Skeletal muscle cell (primary cell): ENCODE measurements around the gene KIF2A.

ENCODE experiments used
- DNase-seq: peaks from one replicate; pipeline ENCODE4 v3.0.0-alpha.2; 2010; ENCODE audit warnings: low read depth
- H3K4me3 ChIP-seq: 2 replicates; pipeline ENCODE4 v1.5.1; 2011; ENCODE audit warnings: low read depth, mild to moderate bottlenecking, control low read depth, low read length, moderate library complexity

Gene KIF2A

GRCh38 chr5:62326302-62326701 lies 20.3 kb downstream of the KIF2A start:
- no peak for DNase-seq
- H3K4me3 ChIP-seq: no peak overlapping the region

GRCh38 chr5:62326702-62327101 lies 20.7 kb downstream of the KIF2A start:
- H3K4me3 ChIP-seq: no peak overlapping the region
- DNase-seq: no peak

GRCh38 chr5:62327138-62328053 lies 21.4 kb downstream of the KIF2A start:
- H3K4me3 ChIP-seq: no peak overlapping the region
- DNase-seq: no peak

- no peak overlapping the region for H3K4me3 ChIP-seq
- no peak for DNase-seq
These were observed 22.9 kb downstream of the KIF2A start for GRCh38 chr5:62328772-62329491.

- DNase-seq: no peak
- H3K4me3 ChIP-seq: no peak overlapping the region
These were observed 24.3 kb downstream of the KIF2A start for GRCh38 chr5:62330302-62330701.

GRCh38 chr5:62331921-62332320 lies 25.9 kb downstream of the KIF2A start:
- DNase-seq: no peak
- H3K4me3 ChIP-seq: no peak overlapping the region

- no peak for DNase-seq
These were observed 27.3 kb downstream of the KIF2A start for GRCh38 chr5:62333250-62333794.

GRCh38 chr5:62334082-62334481 lies 28.1 kb downstream of the KIF2A start:
- no peak for DNase-seq
- H3K4me3 ChIP-seq: no peak overlapping the region

More at GRCh38 chr5:62333250-62333794, 27.3 kb downstream of the KIF2A start:
- H3K4me3 ChIP-seq: no peak overlapping the region

- no peak overlapping the region for H3K4me3 ChIP-seq
- no peak for DNase-seq
These were observed 34.4 kb downstream of the KIF2A start for GRCh38 chr5:62340392-62340791.

GRCh38 chr5:62340979-62341378 lies 35.0 kb downstream of the KIF2A start:
- no peak overlapping the region for H3K4me3 ChIP-seq
- no peak for DNase-seq

- no peak for DNase-seq
These were observed 35.9 kb downstream of the KIF2A start for GRCh38 chr5:62341783-62342475.

GRCh38 chr5:62342476-62342837 lies 36.5 kb downstream of the KIF2A start:
- H3K4me3 ChIP-seq: no peak overlapping the region
- no peak for DNase-seq

More at GRCh38 chr5:62341783-62342475, 35.9 kb downstream of the KIF2A start:
- no peak overlapping the region for H3K4me3 ChIP-seq

GRCh38 chr5:62343428-62343827 lies 37.4 kb downstream of the KIF2A start:
- DNase-seq: no peak
- no peak overlapping the region for H3K4me3 ChIP-seq

- no peak for DNase-seq
- H3K4me3 ChIP-seq: no peak overlapping the region
These were observed 40.7 kb downstream of the KIF2A start for GRCh38 chr5:62346748-62347147.

GRCh38 chr5:62347928-62348327 lies 41.9 kb downstream of the KIF2A start:
- no peak for DNase-seq
- H3K4me3 ChIP-seq: no peak overlapping the region

GRCh38 chr5:62348723-62349481 lies 42.9 kb downstream of the KIF2A start:
- no peak for DNase-seq
- no peak overlapping the region for H3K4me3 ChIP-seq

GRCh38 chr5:62354028-62354874 lies 48.2 kb downstream of the KIF2A start:
- no peak overlapping the region for H3K4me3 ChIP-seq
- peak; percentile 9 for DNase-seq

GRCh38 chr5:62362701-62363100 lies 56.7 kb downstream of the KIF2A start:
- DNase-seq: no peak
- no peak overlapping the region for H3K4me3 ChIP-seq
